Measurements from ENCODE around the gene CACYBP. TPM values are rescaled to one million over a fixed set of nuclear protein-coding genes. Genes with fewer than 3 reads are reported as not detected.

The CACYBP gene
- total RNA-seq, 1 experiment from 2014 or later, result 194 TPM

DNA sequence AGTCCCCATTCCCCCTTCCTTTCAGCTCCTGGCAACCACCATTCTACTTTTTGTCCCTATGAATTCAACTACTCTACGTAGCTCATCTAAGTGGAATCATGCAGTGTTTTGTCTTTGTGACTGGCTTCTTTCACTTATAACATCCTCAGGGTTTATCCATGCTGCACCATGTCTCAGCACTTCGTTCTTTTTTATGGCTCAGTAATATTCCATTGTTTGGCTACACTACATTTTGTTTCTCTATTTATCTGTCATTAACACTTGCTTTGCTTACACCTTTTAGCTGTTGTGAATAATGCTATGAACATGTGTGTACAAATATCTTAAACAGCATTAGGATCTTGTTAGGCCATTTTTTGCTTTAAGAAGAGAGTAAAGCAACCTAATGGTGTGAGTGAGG, 25.0 kb downstream of the CACYBP start (continued):
- TF ChIP-seq RAD21 (IDR thresholded peaks at IDR 0.05; ENCODE audit: low read depth) (no peak), CEBPB (IDR thresholded peaks at IDR 0.05; ENCODE audit: low read depth) (no peak), POLR2A (IDR thresholded peaks at IDR 0.05; ENCODE audit: borderline replicate concordance, extremely low read depth, insufficient read depth, insufficient read length) (no peak), POLR2AphosphoS5 (IDR thresholded peaks at IDR 0.05; ENCODE audit: low read depth, low read length) (no peak), CBX3 (IDR thresholded peaks at IDR 0.05; ENCODE audit: low read depth) (no peak), EZH2phosphoT487 (IDR thresholded peaks at IDR 0.05; ENCODE audit: borderline replicate concordance) (no peak), JUND (IDR thresholded peaks at IDR 0.05) (no peak)
- TF ChIP-seq, protein P1, sequence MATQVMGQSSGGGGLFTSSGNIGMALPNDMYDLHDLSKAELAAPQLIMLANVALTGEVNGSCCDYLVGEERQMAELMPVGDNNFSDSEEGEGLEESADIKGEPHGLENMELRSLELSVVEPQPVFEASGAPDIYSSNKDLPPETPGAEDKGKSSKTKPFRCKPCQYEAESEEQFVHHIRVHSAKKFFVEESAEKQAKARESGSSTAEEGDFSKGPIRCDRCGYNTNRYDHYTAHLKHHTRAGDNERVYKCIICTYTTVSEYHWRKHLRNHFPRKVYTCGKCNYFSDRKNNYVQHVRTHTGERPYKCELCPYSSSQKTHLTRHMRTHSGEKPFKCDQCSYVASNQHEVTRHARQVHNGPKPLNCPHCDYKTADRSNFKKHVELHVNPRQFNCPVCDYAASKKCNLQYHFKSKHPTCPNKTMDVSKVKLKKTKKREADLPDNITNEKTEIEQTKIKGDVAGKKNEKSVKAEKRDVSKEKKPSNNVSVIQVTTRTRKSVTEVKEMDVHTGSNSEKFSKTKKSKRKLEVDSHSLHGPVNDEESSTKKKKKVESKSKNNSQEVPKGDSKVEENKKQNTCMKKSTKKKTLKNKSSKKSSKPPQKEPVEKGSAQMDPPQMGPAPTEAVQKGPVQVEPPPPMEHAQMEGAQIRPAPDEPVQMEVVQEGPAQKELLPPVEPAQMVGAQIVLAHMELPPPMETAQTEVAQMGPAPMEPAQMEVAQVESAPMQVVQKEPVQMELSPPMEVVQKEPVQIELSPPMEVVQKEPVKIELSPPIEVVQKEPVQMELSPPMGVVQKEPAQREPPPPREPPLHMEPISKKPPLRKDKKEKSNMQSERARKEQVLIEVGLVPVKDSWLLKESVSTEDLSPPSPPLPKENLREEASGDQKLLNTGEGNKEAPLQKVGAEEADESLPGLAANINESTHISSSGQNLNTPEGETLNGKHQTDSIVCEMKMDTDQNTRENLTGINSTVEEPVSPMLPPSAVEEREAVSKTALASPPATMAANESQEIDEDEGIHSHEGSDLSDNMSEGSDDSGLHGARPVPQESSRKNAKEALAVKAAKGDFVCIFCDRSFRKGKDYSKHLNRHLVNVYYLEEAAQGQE (IDR thresholded peaks at IDR 0.05; ENCODE audit: low read depth), result no peak

DNA sequence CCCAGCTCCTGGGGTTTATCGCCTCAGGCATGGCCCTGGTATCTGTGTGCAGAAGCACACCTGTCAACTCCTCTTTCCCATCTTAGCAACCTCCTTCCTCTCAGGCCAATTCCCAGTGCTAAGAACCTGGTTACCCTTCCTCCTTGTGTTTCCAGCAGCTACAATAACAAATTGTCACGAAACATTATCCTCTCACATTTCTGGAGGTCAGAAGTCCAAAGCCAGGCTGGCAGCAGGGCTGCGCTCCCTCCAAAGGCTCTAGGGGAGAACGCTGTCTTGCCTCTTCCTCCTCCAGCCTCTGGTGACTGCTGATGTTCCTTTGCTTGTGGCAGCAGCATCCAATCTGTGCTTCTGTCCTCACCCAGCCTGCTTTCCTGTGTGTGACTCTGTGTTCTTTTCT, 34.2 kb downstream of the CACYBP start:
- ChIA-PET POLR2A (no interaction called here), CTCF (no interaction called here), RAD21 (ENCODE audit: low non-redundant PET in 1 of 2, low total read pairs in 2 of 2, uncharacterized antibody in 2 of 2, unreplicated experiment in 2 of 2) (no interaction called here)
- no peak for TF ChIP-seq EGR1 (IDR thresholded peaks at IDR 0.05; ENCODE audit: low read depth)
- TF ChIP-seq CBX3 (IDR thresholded peaks at IDR 0.05; ENCODE audit: low read depth), result no peak
- no peak for TF ChIP-seq TCF7L2 (IDR thresholded peaks at IDR 0.05; ENCODE audit: borderline replicate concordance, extremely low read depth, insufficient read depth, insufficient read length)
- Histone ChIP-seq H3K4me3 (replicated peaks in 1 of 2; ENCODE audit: low read depth in 1 of 2, low read length in 2 of 2) (no peak overlapping the region), H3K27me3 (ENCODE audit: insufficient read depth, low read length) (no peaks in the 10 kb centered on the region), H4K20me1 (ENCODE audit: insufficient read depth) (no peaks in the 10 kb centered on the region), H3K9me3 (ENCODE audit: control insufficient read depth in 1 of 2, insufficient read depth in 1 of 2, low read depth in 1 of 2, low read length in 2 of 2) (no peaks in the 10 kb centered on the region), H3K36me3 (ENCODE audit: control insufficient read depth in 1 of 2, insufficient read depth in 2 of 2, low read length in 2 of 2) (no peaks in the 10 kb centered on the region), H3K27ac (ENCODE audit: low read depth, low read length) (no peak overlapping the region), H3K4me2 (ENCODE audit: low read length) (no peak overlapping the region), H2AFZ (ENCODE audit: low read depth, low read length, poor library complexity, severe bottlenecking) (no peak overlapping the region), H3K9me2 (ENCODE audit: insufficient read depth) (no peaks in the 10 kb centered on the region), H3K4me1 (ENCODE audit: control insufficient read depth in 1 of 2, insufficient read depth in 2 of 2, low read length in 2 of 2) (peaks cover 0 to 11% of the 10 kb centered on the region in 2 experiments; a peak in 2 of 4 replicates), H3K9ac (ENCODE audit: low read length) (no peak overlapping the region), H3K79me2 (ENCODE audit: insufficient read depth, low read length) (no peaks in the 10 kb centered on the region)
- intact Hi-C loops (cut with micrococcal nuclease), result no loop called here
- ATAC-seq (no peak), DNase-seq (ENCODE audit: low read depth, low spot score) (no peak)
- no TSS peak for BruUV-seq (replicated peaks)
